Measurements from ENCODE around the gene MECP2. TPM values are rescaled to one million over a fixed set of nuclear protein-coding genes. Genes with fewer than 3 reads are reported as not detected.

Gene MECP2
- total and polyA plus RNA-seq, 2 donors (not counting 1 experiment from before 2014, with no cell fraction given): 11.5 to 24.9 TPM

GRCh38 chrX:154121207-154121606, 23.7 kb upstream of the MECP2 start:
- H2AFZ ChIP-seq (ENCODE audit: low read length): no peak overlapping the region
- no peaks in the 10 kb centered on the region for H3K9me3 ChIP-seq (ENCODE audit: control insufficient read depth, insufficient read depth, low read depth, low read length)
- no peak overlapping the region for H3K4me2 ChIP-seq (ENCODE audit: extremely low read depth, insufficient read depth, low read length)
- no peaks in the 10 kb centered on the region for H3K27me3 ChIP-seq (ENCODE audit: control insufficient read depth, insufficient read depth, low read length)
- H3K36me3 ChIP-seq (ENCODE audit: control insufficient read depth, insufficient read depth, low read length): no peaks in the 10 kb centered on the region
- no peak overlapping the region for H3K27ac ChIP-seq (ENCODE audit: insufficient read depth, low read length)
- H3K4me3 ChIP-seq (replicated peaks in 1 of 4; ENCODE audit: control extremely low read depth in 1 of 4, insufficient read depth in 1 of 4, low read depth in 3 of 4, low read length in 4 of 4): no peak overlapping the region
- TF ChIP-seq CTCF (conservative IDR thresholded peaks at IDR 0.05 in 1 of 2, IDR thresholded peaks at IDR 0.05 in 1 of 2; ENCODE audit: low read depth in 1 of 2, low read length in 2 of 2) (no peak), EZH2 (IDR thresholded peaks at IDR 0.05; ENCODE audit: low read length, missing control alignments) (no peak)
- H4K20me1 ChIP-seq (ENCODE audit: control insufficient read depth, extremely low read depth, insufficient read depth, low read length): no peaks in the 10 kb centered on the region
- H3K9ac ChIP-seq (ENCODE audit: insufficient read depth, low read length): no peak overlapping the region
- H3K4me1 ChIP-seq (ENCODE audit: control insufficient read depth, extremely low read depth, insufficient read depth, low read length): no peaks in the 10 kb centered on the region
- DNase-seq (ENCODE audit: low read depth in 2 of 2): no peak
- H3K79me2 ChIP-seq (ENCODE audit: control insufficient read depth, insufficient read depth, low read length): no peaks in the 10 kb centered on the region

GRCh38 chrX:154120567-154120966, 23.1 kb upstream of the MECP2 start:
- Histone ChIP-seq H3K9me3 (ENCODE audit: control insufficient read depth, insufficient read depth, low read depth, low read length) (no peaks in the 10 kb centered on the region), H4K20me1 (ENCODE audit: control insufficient read depth, extremely low read depth, insufficient read depth, low read length) (no peaks in the 10 kb centered on the region), H3K4me2 (ENCODE audit: extremely low read depth, insufficient read depth, low read length) (no peak overlapping the region), H3K27me3 (ENCODE audit: control insufficient read depth, insufficient read depth, low read length) (no peaks in the 10 kb centered on the region), H3K27ac (ENCODE audit: insufficient read depth, low read length) (no peak overlapping the region), H2AFZ (ENCODE audit: low read length) (no peak overlapping the region), H3K79me2 (ENCODE audit: control insufficient read depth, insufficient read depth, low read length) (no peaks in the 10 kb centered on the region), H3K4me1 (ENCODE audit: control insufficient read depth, extremely low read depth, insufficient read depth, low read length) (no peaks in the 10 kb centered on the region), H3K4me3 (replicated peaks in 1 of 4; ENCODE audit: control extremely low read depth in 1 of 4, insufficient read depth in 1 of 4, low read depth in 3 of 4, low read length in 4 of 4) (no peak overlapping the region), H3K9ac (ENCODE audit: insufficient read depth, low read length) (no peak overlapping the region), H3K36me3 (ENCODE audit: control insufficient read depth, insufficient read depth, low read length) (no peaks in the 10 kb centered on the region)
- no peak for TF ChIP-seq CTCF (conservative IDR thresholded peaks at IDR 0.05 in 1 of 2, IDR thresholded peaks at IDR 0.05 in 1 of 2; ENCODE audit: low read depth in 1 of 2, low read length in 2 of 2)
- TF ChIP-seq EZH2 (IDR thresholded peaks at IDR 0.05; ENCODE audit: low read length, missing control alignments): no peak
- no peak for DNase-seq (ENCODE audit: low read depth in 2 of 2)

- no peaks in the 10 kb centered on the region for H4K20me1 ChIP-seq (ENCODE audit: control insufficient read depth, extremely low read depth, insufficient read depth, low read length)
- TF ChIP-seq EZH2 (IDR thresholded peaks at IDR 0.05; ENCODE audit: low read length, missing control alignments) (no peak), CTCF (conservative IDR thresholded peaks at IDR 0.05 in 1 of 2, IDR thresholded peaks at IDR 0.05 in 1 of 2; ENCODE audit: low read depth in 1 of 2, low read length in 2 of 2) (no peak)
- H3K4me1 ChIP-seq (ENCODE audit: control insufficient read depth, extremely low read depth, insufficient read depth, low read length): no peaks in the 10 kb centered on the region
- no peak overlapping the region for H3K4me2 ChIP-seq (ENCODE audit: extremely low read depth, insufficient read depth, low read length)
- no peaks in the 10 kb centered on the region for H3K79me2 ChIP-seq (ENCODE audit: control insufficient read depth, insufficient read depth, low read length)
- H3K36me3 ChIP-seq (ENCODE audit: control insufficient read depth, insufficient read depth, low read length): no peaks in the 10 kb centered on the region
- no peak for DNase-seq (ENCODE audit: low read depth in 2 of 2)
- no peaks in the 10 kb centered on the region for H3K9me3 ChIP-seq (ENCODE audit: control insufficient read depth, insufficient read depth, low read depth, low read length)
- no peak overlapping the region for H3K27ac ChIP-seq (ENCODE audit: insufficient read depth, low read length)
- no peaks in the 10 kb centered on the region for H3K27me3 ChIP-seq (ENCODE audit: control insufficient read depth, insufficient read depth, low read length)
- H3K4me3 ChIP-seq (replicated peaks in 1 of 4; ENCODE audit: control extremely low read depth in 1 of 4, insufficient read depth in 1 of 4, low read depth in 3 of 4, low read length in 4 of 4): no peak overlapping the region
- no peak overlapping the region for H3K9ac ChIP-seq (ENCODE audit: insufficient read depth, low read length)
- no peak overlapping the region for H2AFZ ChIP-seq (ENCODE audit: low read length)
Observed at GRCh38 chrX:154117566-154117965, 20.0 kb upstream of the MECP2 start.

All from fibroblast of lung (primary cell).